Epidermal melanocyte (primary cell): Measurements from ENCODE around the gene DUSP5.
"Not testable (repeated sequence)": the region's sequence is repeated elsewhere in the genome, so short reads cannot be mapped to it uniquely, and the experiment has no call there.

Source experiments
- DNase-seq: peaks from one replicate; pipeline ENCODE4 v3.0.0; 2011; ENCODE audit warnings: low spot score; ENCODE audit not compliant: insufficient read length

The DUSP5 gene

DNA sequence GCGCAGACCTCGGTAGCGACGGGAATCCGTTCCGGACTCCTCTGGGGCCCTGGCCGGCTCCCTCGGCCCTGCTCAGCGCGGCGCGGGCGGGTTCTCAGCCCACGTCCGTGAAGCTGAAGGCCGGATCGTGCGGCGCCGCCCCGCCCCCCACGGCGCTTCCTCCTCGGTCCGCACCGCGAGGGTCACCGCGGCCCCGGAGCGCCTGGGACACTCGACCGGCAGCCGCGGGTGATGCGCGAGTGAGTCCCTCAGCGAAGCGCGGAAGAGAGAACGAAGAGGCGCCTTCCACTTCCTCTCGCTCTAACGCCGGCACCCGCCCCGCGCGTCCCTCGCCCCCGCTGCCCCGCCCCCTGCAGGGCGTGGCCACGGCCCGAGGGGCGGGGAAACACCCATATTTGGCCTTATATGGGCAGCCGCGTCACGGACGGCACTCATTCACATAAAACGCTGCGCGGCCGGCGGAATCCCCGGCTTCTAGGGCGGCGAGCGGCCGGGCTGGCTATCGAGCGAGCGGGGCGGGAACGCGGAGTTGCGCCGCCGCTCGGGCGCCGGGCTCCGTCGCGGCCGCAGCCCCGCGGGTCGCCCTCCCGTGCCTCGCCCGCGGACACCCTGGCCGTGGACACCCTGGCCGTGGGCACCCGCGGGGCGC lies at the start of gene DUSP5:
TSS of gene DUSP5 (plus strand) at position 470 of the 649 bp plus-strand sequence. CDS start 215 bp downstream, outside the sequence.
- DNase-seq, result peak; percentile 76

GRCh38 chr10:110448682-110449418 lies 48.9 kb upstream of the DUSP5 start:
- no peak for DNase-seq

DNA sequence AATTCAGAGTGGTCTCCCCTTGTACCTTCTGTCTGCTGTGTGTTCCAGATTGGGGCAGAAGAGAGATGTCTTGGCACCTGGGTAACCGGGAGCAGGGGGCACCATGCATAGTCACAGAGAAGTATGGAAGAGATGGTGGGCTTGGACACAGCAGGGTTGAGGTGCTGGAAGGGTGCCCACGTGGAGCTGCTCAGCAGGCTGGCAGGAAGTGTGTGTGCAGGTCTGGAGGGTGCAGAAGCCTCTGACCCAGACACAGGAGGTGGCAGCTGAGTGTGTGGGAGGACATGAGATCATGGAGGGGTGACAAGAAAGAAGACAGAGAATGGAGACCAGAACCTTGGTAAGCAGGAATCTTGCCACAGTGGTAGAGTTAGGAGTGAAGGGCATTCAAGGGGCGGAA lies 42.3 kb upstream of the DUSP5 start:
- no peak for DNase-seq

- no peak for DNase-seq
Observed at GRCh38 chr10:110456046-110456445, 41.7 kb upstream of the DUSP5 start.

DNA sequence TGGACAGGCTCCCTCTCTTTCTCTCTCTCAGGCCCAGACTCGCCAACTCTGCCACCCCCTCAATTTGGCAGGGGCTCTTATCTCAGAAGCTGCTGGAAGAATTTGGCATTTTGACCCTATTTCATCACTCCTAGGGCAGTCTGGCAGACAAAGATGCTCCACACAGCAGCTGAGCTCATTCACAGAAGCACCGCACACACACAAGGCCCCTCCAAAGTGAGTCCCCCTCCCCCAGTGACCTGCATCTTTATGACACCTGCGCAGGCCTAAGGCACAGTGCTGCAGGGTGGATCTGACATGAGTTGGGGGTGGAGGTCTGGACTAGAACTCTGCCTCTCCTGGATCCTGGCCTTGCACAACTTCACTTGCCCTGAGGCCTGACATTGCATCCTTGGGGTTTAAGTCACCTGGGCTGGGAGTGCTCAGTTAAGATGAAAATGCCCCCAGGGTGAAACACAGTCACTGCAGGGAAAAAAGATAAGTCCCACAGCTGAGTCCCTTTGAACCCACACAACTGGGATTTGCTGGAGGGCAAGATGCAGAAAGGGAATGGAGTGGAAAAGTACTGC lies 41.1 kb upstream of the DUSP5 start:
- DNase-seq, result no peak

DNA sequence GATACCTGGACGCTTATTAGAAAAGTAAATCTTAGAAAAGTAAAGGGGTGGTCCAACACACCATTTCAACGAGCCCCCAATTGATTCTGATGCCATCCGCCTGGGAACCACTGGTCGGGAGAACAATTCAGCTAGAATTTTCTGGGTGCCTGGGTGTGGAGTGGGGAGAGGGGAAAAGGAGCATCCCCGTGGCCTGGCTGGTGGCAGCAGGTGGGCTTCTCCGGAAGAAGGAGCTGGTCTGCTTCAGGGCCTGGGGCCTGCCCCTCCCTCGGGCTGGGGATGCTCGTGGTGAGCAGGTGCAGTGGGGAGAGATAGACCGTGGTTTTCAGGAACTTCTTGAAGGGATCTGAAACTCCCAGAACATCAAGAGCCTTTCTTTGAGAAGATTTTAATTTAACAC lies 39.9 kb upstream of the DUSP5 start:
- no peak for DNase-seq

GRCh38 chr10:110458266-110458920 lies 39.3 kb upstream of the DUSP5 start:
- no peak for DNase-seq

DNA sequence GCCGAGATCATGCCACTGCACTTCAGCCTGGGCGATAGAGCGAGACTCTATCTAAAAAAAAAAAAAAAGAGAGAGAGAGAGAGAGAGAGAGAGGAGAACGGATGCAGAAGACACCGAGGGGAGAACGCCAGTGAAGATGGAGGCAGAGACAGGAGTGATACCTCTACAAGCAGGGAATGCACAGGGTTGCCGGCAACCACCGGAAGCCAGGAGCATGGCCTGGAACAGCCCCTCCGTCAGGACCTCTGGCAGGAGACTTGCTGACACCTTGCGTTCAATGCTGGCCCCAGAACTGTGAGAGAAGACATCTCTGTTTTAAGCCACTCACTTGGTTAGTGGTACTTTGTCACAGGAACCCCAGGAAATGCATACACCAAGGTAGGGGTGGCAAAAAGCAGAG lies 38.1 kb upstream of the DUSP5 start:
- DNase-seq, result no peak

DNA sequence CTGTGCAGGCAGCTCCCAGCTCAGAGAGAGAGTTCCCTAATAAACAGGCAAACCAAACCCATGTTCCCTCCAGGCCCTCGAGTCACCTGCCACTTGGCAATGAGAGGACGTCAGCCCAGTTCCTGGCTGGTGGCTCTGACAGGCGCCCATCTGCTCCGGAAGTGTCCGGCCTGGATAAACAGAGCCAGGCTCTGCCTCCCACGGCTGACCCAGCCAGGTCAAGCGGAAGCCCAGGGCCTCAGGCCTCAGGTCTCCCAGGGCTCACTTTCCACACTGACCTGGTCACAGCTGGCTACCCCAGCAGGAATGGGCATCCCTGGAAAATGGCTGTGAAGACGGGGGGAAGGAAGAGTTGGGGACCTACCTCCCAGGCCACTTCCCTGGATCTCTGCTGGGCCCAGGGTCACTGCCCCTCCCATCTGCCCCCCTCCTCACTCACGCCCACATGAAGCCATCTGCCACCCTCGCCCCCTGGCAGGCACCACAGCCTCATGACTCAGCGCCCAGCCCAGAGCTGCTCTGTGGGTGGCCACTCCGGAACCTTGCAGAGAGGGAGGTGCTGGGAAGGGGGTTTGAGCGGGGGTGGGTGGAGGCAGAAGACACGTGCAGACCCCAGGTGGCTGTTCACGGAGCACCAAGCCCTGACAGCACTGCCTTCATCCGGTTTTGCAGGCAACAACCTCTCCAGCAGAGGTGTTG lies 37.4 kb upstream of the DUSP5 start:
- no peak for DNase-seq

DNA sequence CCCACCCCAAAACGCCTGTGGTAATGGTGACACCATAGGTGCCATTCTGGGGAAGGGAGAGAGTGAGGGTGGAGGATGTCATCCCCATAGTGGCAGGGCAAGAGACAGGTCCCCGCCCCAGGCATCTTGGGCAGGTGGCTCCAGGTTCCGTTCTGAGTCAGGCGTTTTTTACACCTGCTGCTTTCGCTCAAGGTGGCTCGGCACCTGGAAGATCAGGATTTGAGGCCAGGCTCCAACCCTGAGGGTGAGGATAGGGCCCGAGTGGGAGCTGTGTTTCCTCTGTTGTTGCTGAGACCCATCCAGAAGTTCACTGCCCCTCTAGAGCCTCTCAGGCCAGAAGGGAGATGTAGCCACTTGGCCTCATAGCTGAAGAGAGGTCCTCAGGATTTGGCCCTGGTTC lies 36.6 kb upstream of the DUSP5 start:
- no peak for DNase-seq

DNA sequence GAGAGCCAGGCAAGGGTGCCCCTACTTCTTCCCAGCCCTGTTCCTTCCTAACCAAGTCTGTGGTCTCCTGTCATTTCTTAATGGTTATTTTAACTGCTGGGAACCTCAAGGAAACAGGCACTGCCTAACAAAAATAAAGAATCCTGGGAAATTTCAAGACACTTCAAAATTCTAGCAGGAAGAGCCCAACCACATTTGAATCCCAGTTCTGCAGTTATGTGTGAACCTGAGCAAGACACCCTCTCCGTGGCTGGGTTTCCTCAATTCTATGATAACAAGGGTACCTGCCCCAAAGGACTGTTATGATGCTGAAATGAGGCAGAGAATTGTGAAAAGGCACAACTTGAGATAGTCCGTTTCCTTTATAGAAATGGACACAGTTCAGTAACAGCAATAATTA lies 36.2 kb upstream of the DUSP5 start:
- DNase-seq, result no peak

GRCh38 chr10:110462166-110463095 lies 35.3 kb upstream of the DUSP5 start:
- peak; percentile 40 for DNase-seq

GRCh38 chr10:110468258-110468657 lies 29.4 kb upstream of the DUSP5 start:
- not testable (repeated sequence) for DNase-seq

- DNase-seq, result not testable (repeated sequence)
Observed at GRCh38 chr10:110470541-110470940, 27.2 kb upstream of the DUSP5 start.

DNA sequence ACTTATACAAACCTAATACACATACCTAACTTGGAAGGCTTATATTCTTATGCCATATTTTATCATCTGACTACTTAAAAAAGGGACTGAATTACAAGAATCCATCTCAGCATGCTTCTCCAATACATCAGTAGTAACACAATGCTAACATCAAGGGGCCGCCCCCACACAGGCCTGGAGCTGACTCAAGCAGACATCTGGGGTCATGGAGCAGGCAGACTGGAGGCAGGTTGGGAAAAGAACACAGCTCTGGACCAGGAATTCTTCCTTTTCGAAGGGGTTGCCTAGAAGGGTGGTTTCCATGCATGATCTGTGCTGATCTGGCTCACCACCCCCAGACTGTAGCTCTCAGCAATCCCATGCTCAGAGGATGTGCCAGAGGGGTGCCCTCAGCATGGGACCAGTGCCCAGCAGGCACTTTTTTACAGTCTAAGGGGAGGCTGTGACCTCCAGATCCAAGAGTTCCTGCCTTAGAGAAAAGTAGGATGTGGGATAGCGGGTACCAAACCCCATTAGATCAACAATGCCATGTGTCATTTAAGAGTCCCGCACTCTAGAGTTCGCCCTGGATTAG lies 26.1 kb upstream of the DUSP5 start:
- no peak for DNase-seq

DNA sequence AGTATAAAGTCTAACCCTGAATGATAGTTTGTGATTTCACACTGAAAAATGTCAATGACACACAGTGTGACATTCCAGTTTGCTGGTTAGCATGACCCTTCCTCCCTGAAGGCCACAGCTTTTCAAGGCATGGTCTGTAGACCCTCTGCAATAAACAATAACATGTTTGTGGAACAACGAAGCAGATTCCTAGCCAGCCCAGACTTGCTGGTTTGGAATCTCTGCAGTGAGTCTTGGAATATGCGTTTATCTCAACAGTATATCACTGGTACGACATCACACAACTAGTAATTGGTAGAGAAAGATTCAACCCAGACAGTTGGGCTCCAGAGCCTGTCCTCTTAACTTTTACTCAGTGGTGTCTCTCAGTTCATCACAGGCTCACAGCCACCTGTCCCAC lies 23.7 kb upstream of the DUSP5 start:
- no peak for DNase-seq

- no peak for DNase-seq
Observed at GRCh38 chr10:110474826-110475225, 22.9 kb upstream of the DUSP5 start.

DNA sequence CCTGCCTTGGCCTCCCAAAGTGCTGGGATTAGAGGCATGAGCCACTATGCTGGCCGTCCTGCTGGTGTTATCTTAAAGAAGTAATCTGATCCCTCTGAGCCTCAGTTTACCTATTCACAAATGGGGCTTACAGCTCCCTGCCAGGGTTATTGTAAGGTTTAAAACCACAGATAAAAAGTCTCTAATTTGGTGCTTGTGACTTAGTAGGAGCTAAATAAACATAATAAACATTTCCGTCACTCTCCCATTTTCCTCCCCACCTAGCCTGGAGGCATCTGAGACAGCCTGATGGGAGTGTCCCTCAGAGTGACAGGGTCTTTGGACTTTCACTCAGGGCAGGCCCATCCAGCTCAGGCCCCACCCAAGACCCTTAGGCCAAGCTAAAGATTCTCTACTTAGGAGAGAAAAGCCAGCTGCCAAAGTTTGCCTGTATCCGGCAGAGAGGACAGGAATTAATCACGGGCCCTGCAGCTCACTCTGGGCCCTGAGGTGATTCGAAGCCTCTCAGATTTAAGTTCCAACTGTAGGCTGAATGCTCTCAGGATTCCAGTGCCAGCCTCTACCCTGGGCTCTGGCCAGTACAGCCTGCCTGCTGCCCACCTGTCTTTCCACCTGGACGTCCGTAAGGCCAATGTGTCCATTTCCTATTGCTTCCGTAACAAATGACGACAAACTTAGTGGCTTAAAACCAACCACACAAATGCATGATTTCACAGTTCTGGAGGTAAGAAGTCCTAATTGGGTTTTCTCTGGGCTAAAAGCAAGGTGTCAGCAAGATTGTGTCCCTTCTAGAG lies 21.8 kb upstream of the DUSP5 start:
- no peak for DNase-seq

DNA sequence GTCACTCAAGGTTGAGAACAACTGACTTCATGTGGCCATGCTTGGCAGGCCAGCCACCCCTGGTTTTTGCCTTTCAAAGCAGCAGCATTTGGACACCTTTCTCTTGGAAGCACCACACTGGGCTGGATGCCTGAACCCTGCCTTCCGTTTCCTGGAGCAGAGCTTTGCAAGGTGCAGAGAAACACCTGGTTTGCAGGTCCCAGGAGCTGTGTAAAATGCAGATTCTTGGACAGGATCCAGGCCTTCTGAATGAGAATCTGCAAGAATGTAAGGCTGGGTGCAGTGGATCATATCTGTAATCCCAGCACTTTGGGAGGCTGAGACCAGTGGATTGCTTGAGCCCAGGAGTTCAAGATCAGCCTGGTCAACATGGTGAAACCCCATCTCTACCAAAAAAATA lies 18.0 kb upstream of the DUSP5 start:
- no peak for DNase-seq
